ENCODE data around the gene ZNRD2. TPM values are rescaled to one million over a fixed set of nuclear protein-coding genes. Genes with fewer than 3 reads are reported as not detected.

Gene ZNRD2
- total RNA-seq, 1 experiment from 2014 or later, result 70.9 TPM

- Mint-ChIP-seq H3K9me3 (no peaks in the 10 kb centered on the region), H3K27ac (no peak overlapping the region; the same call in 1 of the 2 replicates), H3K4me1 (peaks cover 19% of the 10 kb centered on the region), H3K4me3 (peak overlapping the region; percentile 72), H3K27me3 (ENCODE audit: low read depth) (peaks cover 11% of the 10 kb centered on the region), H3K36me3 (peaks cover 10% of the 10 kb centered on the region)
- TF ChIP-seq CREM (CRISPR knock-in tag; IDR thresholded peaks at IDR 0.05) (0 out of 2 replicates have a peak, but pooled peaks have one; percentile 10), FOXK1 (CRISPR knock-in tag; IDR thresholded peaks at IDR 0.05) (no peak)
- ATAC-seq (no peak), DNase-seq (ENCODE audit: low spot score) (no peak)
- CTCF ChIA-PET, result interaction anchor here (0.6 to 3.3 kb wide), 16 partner anchors 13 to 196 kb away, joined by 3 to 27 read pairs (median 6); partner anchors contain the start of genes FAM89B and ZNRD2
- POLR2A ChIA-PET, result interaction anchor here (1.1 to 2.1 kb wide), 4 partner anchors 18 to 172 kb away, joined by 4 to 11 read pairs (median 6); partner anchors contain the start of genes MALAT1 and TIGD3
These were observed 44.5 kb upstream of the ZNRD2 start for GRCh38 chr11:65525546-65526480.

GRCh38 chr11:65526744-65527143, 43.5 kb upstream of the ZNRD2 start:
- ATAC-seq (no peak), DNase-seq (ENCODE audit: low spot score) (no peak)
- POLR2A ChIA-PET, result no interaction called here
- peak overlapping the region; percentile 72; the same call in 1 of the 2 replicates for H3K4me3 Mint-ChIP-seq
- peaks cover 16% of the 10 kb centered on the region for H3K4me1 Mint-ChIP-seq
- H3K27ac Mint-ChIP-seq, result no peak overlapping the region
- CTCF ChIA-PET, result interaction anchor here (3.3 kb wide), 1 partner anchor 14 kb away, joined by 27 read pairs; no protein-coding TSS in a partner anchor
- H3K36me3 Mint-ChIP-seq, result peaks cover 19% of the 10 kb centered on the region
- H3K9me3 Mint-ChIP-seq, result no peaks in the 10 kb centered on the region
- H3K27me3 Mint-ChIP-seq (ENCODE audit: low read depth), result peaks cover 11% of the 10 kb centered on the region
- no peak for TF ChIP-seq IRF1 (CRISPR knock-in tag; IDR thresholded peaks at IDR 0.05)
- TF ChIP-seq FOXJ3 (CRISPR knock-in tag; IDR thresholded peaks at IDR 0.05; ENCODE audit: borderline replicate concordance), result no peak
- TF ChIP-seq MLX (CRISPR knock-in tag; IDR thresholded peaks at IDR 0.05), result no peak
- TF ChIP-seq TEAD1 (CRISPR knock-in tag; IDR thresholded peaks at IDR 0.05), result no peak
- TF ChIP-seq TCF7 (CRISPR knock-in tag; IDR thresholded peaks at IDR 0.05; ENCODE audit: low read depth), result no peak
- TF ChIP-seq SP1 (CRISPR knock-in tag; conservative IDR thresholded peaks at IDR 0.05), result no peak
- TF ChIP-seq MXD4 (CRISPR knock-in tag; IDR thresholded peaks at IDR 0.05; ENCODE audit: borderline replicate concordance), result no peak
- TF ChIP-seq E2F5 (CRISPR knock-in tag; IDR thresholded peaks at IDR 0.05), result no peak
- no peak for TF ChIP-seq ZNF281 (CRISPR knock-in tag; IDR thresholded peaks at IDR 0.05)
- no peak for TF ChIP-seq ATF6 (CRISPR knock-in tag; IDR thresholded peaks at IDR 0.05)
- no peak for TF ChIP-seq FOXP4 (CRISPR knock-in tag; IDR thresholded peaks at IDR 0.05)
- no peak for TF ChIP-seq USF2 (CRISPR knock-in tag; IDR thresholded peaks at IDR 0.05)
- no peak for TF ChIP-seq ZNF138 (CRISPR knock-in tag; conservative IDR thresholded peaks at IDR 0.05)
- TF ChIP-seq RELA (CRISPR knock-in tag; IDR thresholded peaks at IDR 0.05; ENCODE audit: borderline replicate concordance), result no peak
- no peak for TF ChIP-seq E2F1 (CRISPR knock-in tag; IDR thresholded peaks at IDR 0.05)
